Measurements from ENCODE around the gene NFILZ. TPM values are rescaled to one million over a fixed set of nuclear protein-coding genes. Genes with fewer than 3 reads are reported as not detected.

NFILZ gene
- total and polyA plus RNA-seq, 10 donors: not detected

- TF ChIP-seq POLR2AphosphoS5 (IDR thresholded peaks at IDR 0.05): no peak
- intact Hi-C loops (cut with DNase I; ENCODE audit: low total_unique reads): no loop called here
- no peak overlapping the region for H3K4me3 ChIP-seq
- H3K4me1 ChIP-seq: peaks cover 0 to 40% (median 15%) of the 10 kb centered on the region in 6 donors
- H3K27me3 ChIP-seq (replicated peaks in 1 of 7): peaks cover 0 to 18% (median 0%) of the 10 kb centered on the region in 7 donors
- WGBS, 5 donors: 40 to 61% (median 46%) methylated on average over 9 of the region's 9 CpGs
- no peak for DNase-seq
- H3K9me3 ChIP-seq: peaks cover 0 to 4% (median 0%) of the 10 kb centered on the region in 8 donors
- no peak overlapping the region for H3K27ac ChIP-seq
- H3K36me3 ChIP-seq: no peaks in the 10 kb centered on the region
Observed at GRCh38 chr19:8666814-8667405, 36.5 kb downstream of the NFILZ start.

DNA sequence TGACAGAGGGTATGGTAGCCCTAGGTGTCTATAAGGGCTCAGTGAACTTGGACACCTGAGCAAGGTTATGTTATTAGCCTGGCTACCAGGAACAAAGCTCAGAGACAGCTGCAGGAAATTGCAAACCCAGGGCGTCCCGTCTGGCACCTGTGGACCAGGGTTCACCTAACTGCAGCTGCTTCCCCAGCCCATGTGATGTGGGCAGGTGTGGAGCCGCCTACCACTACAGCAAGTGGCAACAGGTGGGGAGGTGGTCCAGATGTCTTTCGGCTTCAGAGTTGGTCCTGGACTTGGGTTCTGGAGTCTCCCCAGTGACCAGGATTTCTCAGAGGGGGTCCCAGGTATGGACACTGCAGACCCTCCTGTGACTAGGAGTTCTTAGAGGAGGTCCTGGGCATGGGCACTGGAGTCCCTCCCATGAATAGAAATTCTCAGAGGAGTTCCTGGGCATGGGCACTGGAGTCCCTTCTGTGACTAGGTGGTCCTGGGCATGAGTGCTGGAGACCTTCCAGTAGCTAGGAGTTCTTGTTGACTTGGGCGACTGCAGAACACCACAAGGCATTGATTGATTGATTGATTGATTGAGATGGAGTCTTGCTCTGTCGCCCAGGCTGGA, 43.0 kb downstream of the NFILZ start:
- Histone ChIP-seq H3K4me1 (peaks cover 0 to 21% (median 11%) of the 10 kb centered on the region in 6 donors), H3K36me3 (no peaks in the 10 kb centered on the region), H3K4me3 (no peak overlapping the region), H3K27ac (no peak overlapping the region), H3K9me3 (peaks cover 0 to 4% (median 0%) of the 10 kb centered on the region in 8 donors), H3K27me3 (replicated peaks in 1 of 7) (peaks cover 0 to 15% (median 0%) of the 10 kb centered on the region in 7 donors)
- 58 to 74% (median 68%) methylated on average over 5 to 6 of the region's 6 CpGs for WGBS, 5 donors
- TF ChIP-seq POLR2AphosphoS5 (IDR thresholded peaks at IDR 0.05): no peak
- peak; percentile 46 for DNase-seq
- intact Hi-C loops (cut with DNase I; ENCODE audit: low total_unique reads): no loop called here

DNA sequence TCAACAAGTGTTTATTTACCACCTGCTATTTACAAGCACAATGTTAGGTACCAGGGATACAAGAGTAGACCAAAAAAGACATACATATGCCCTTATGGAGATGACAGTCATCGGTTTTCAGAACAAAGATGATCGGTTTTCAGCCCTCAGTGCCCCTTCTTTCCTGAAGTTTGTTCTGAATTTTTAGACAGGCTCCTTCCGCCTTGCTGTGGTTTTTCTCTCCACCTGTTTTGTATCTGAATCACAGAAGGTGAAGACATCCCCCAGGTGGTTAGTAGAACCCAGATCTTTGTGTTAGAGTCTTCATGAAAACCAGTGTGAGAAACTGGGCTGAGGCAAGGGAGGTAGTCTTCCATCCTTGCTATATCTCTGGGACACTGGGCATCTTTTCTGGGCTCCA, 44.6 kb downstream of the NFILZ start:
- TF ChIP-seq CTCF (IDR thresholded peaks at IDR 0.05 in 8 of 11, conservative IDR thresholded peaks at IDR 0.05 in 3 of 11): no peak
- no peak for TF ChIP-seq POLR2AphosphoS5 (IDR thresholded peaks at IDR 0.05)
- TF ChIP-seq POLR2A (IDR thresholded peaks at IDR 0.05): no peak
- WGBS, 5 donors: 68 to 74% (median 70%) methylated on average over 3 of the region's 3 CpGs
- Histone ChIP-seq H3K27me3 (replicated peaks in 1 of 7) (peaks cover 0 to 20% (median 0%) of the 10 kb centered on the region in 7 donors), H3K27ac (no peak overlapping the region), H3K4me3 (no peak overlapping the region), H3K36me3 (no peaks in the 10 kb centered on the region), H3K4me1 (peaks cover 0 to 21% (median 11%) of the 10 kb centered on the region in 6 donors), H3K9me3 (no peaks in the 10 kb centered on the region)
- no peak for DNase-seq
- intact Hi-C loops (cut with DNase I; ENCODE audit: low total_unique reads): no loop called here

DNA sequence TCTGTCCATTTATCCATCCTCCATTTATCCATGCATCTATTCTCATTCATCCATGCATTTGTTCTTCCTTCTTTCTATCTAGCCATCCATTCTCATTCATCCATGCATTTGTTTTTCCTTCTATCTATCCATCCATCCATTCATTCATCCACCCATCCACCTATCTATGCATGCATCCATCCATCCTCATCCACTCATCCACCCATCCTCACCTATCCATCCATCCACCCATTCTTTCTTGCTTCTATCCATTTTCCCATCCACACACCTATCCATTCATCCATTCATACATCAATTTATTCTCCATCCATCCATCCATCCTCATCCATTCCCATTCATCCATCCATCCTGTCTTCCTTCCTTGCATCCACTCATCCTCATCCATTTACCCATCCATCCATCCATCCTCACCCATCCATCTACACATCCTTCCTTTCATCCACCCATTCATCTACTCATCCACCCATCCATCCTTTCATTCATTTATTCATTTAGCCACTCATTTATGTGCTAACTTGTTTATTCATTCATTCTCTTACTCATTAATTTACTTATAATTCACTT, 47.9 kb downstream of the NFILZ start:
- peaks cover 0 to 12% (median 3%) of the 10 kb centered on the region in 8 donors for H3K9me3 ChIP-seq
- DNase-seq: no peak
- no peak overlapping the region for H3K4me3 ChIP-seq
- no peak for TF ChIP-seq CTCF (IDR thresholded peaks at IDR 0.05 in 8 of 11, conservative IDR thresholded peaks at IDR 0.05 in 3 of 11)
- TF ChIP-seq POLR2A (IDR thresholded peaks at IDR 0.05): no peak
- TF ChIP-seq POLR2AphosphoS5 (IDR thresholded peaks at IDR 0.05): no peak
- H3K27ac ChIP-seq: no peak overlapping the region
- H3K36me3 ChIP-seq: no peaks in the 10 kb centered on the region
- no peaks in the 10 kb centered on the region for H3K4me1 ChIP-seq
- peaks cover 0 to 22% (median 0%) of the 10 kb centered on the region in 7 donors for H3K27me3 ChIP-seq (replicated peaks in 1 of 7)
- intact Hi-C loops (cut with DNase I; ENCODE audit: low total_unique reads): no loop called here

Other genes with a start within 250 kb of the NFILZ start
- 100 to 1,000 TPM in 4 of 7 donors, 10 to 100 TPM in 3; 60.2 to 114 (median 100) TPM for gene RAB11B, start 240.3 kb upstream of the NFILZ start, total RNA-seq
- 100 to 1,000 TPM in 1 of 3 donors, 10 to 100 TPM in 2; 42.0 to 101 (median 42.5) TPM for gene RAB11B, start 240.3 kb upstream of the NFILZ start, polyA plus RNA-seq
- gene MARCHF2, start 217.3 kb upstream of the NFILZ start, total RNA-seq: 100 to 1,000 TPM in 3 of 7 donors, 10 to 100 TPM in 4; 52.1 to 212 (median 81.1) TPM
- gene MARCHF2, start 217.3 kb upstream of the NFILZ start, polyA plus RNA-seq: 10 to 100 TPM; 33.4 to 42.8 (median 36.2) TPM
- 100 to 1,000 TPM; 105 to 229 (median 147) TPM for gene HNRNPM, start 185.7 kb upstream of the NFILZ start, total RNA-seq
- 100 to 1,000 TPM in 1 of 3 donors, 10 to 100 TPM in 2; 77.1 to 153 (median 79.9) TPM for gene HNRNPM, start 185.7 kb upstream of the NFILZ start, polyA plus RNA-seq
- gene PRAM1, start 128.0 kb upstream of the NFILZ start, total RNA-seq: 10 to 100 TPM in 6 of 7 donors, 1 to 10 TPM in 1; 7.1 to 36.5 (median 15.1) TPM
- gene PRAM1, start 128.0 kb upstream of the NFILZ start, polyA plus RNA-seq: 10 to 100 TPM in 2 of 3 donors, 1 to 10 TPM in 1; 2.4 to 23.0 (median 22.0) TPM
- gene ZNF414, start 116.5 kb upstream of the NFILZ start, total RNA-seq: 10 to 100 TPM; 12.0 to 31.0 (median 26.6) TPM
- 10 to 100 TPM; 12.7 to 31.7 (median 15.8) TPM for gene ZNF414, start 116.5 kb upstream of the NFILZ start, polyA plus RNA-seq
- 100 to 1,000 TPM; 167 to 423 (median 234) TPM for gene MYO1F, start 53.2 kb upstream of the NFILZ start, total RNA-seq
- 10 to 100 TPM; 22.1 to 88.8 (median 55.0) TPM for gene MYO1F, start 53.2 kb upstream of the NFILZ start, polyA plus RNA-seq
- gene ADAMTS10, start 19.9 kb upstream of the NFILZ start, total RNA-seq: 10 to 100 TPM in 6 of 7 donors, 1 to 10 TPM in 1; 9.2 to 33.8 (median 20.2) TPM
- 10 to 100 TPM in 2 of 3 donors, 1 to 10 TPM in 1; 7.8 to 22.4 (median 10.5) TPM for gene ADAMTS10, start 19.9 kb upstream of the NFILZ start, polyA plus RNA-seq
- not detected for gene ACTL9, start 68.2 kb downstream of the NFILZ start, total RNA-seq
- not detected for gene ACTL9, start 68.2 kb downstream of the NFILZ start, polyA plus RNA-seq
- not detected for gene OR2Z1, start 91.0 kb downstream of the NFILZ start, total RNA-seq
- gene OR2Z1, start 91.0 kb downstream of the NFILZ start, polyA plus RNA-seq: not detected
- gene ZNF558, start 201.7 kb downstream of the NFILZ start, total RNA-seq: 10 to 100 TPM; 20.0 to 27.7 (median 22.5) TPM
- gene ZNF558, start 201.7 kb downstream of the NFILZ start, polyA plus RNA-seq: 10 to 100 TPM; 13.1 to 14.1 (median 13.2) TPM
- gene MBD3L1, start 201.7 kb downstream of the NFILZ start, total RNA-seq: not detected
- gene MBD3L1, start 201.7 kb downstream of the NFILZ start, polyA plus RNA-seq: not detected